ENCODE results near the gene RNASE8.

DNA sequence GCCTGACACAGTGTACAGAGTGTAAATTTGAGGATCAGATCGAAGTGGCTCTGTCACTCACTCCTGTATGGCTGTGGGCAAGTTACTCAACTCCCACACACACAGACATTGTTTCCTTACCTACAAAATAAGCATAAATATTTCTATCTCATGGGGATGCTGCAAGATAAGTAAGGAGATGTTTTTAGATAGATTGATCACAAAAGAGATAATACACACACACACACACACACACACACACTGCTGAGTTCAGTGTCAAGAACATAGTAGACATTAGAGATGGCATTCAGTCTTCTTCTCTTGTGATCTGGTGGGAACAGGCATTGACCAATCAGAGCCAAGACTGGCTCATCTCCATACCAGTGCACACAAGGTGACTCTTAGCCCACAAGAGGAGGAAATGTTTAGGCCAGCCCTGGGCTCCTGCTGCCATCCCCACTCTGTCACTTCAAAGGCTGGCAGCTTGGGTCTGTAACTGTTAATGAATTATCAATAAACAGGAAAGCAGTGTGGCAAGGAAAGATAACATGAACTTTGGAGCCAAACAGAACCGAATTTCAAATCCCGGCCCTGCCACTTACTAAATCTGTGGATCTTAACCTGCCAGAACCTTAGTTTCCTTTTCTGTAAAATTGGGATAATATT is 3.4 kb upstream of the RNASE8 start:
- TF ChIP-seq, protein P1, sequence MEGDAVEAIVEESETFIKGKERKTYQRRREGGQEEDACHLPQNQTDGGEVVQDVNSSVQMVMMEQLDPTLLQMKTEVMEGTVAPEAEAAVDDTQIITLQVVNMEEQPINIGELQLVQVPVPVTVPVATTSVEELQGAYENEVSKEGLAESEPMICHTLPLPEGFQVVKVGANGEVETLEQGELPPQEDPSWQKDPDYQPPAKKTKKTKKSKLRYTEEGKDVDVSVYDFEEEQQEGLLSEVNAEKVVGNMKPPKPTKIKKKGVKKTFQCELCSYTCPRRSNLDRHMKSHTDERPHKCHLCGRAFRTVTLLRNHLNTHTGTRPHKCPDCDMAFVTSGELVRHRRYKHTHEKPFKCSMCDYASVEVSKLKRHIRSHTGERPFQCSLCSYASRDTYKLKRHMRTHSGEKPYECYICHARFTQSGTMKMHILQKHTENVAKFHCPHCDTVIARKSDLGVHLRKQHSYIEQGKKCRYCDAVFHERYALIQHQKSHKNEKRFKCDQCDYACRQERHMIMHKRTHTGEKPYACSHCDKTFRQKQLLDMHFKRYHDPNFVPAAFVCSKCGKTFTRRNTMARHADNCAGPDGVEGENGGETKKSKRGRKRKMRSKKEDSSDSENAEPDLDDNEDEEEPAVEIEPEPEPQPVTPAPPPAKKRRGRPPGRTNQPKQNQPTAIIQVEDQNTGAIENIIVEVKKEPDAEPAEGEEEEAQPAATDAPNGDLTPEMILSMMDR (IDR thresholded peaks at IDR 0.05; ENCODE audit: insufficient read depth, low read depth, low read length), result no peak
- no peak for TF ChIP-seq EZH2 (IDR thresholded peaks at IDR 0.05; ENCODE audit: insufficient read depth, low read length)

All from astrocyte (in vitro differentiated cells and primary cell).